Dermis microvascular lymphatic vessel endothelial cell (primary cell): Measurements from ENCODE around the gene TBCD. TPM values are rescaled to one million over a fixed set of nuclear protein-coding genes. Genes with fewer than 3 reads are reported as not detected.

Source experiments
- DNase-seq, 2 donors: peaks; one replicate each; pipeline versions ENCODE4 v3.0.0 to v3.0.0-alpha.2; 2010; ENCODE audit warnings: low read depth in 2 of 2
- total RNA-seq: library from RNA; depleted of rRNA; stranded (reverse); fragments of >200 nt; gene quantifications from 2 replicates; pipeline ENCODE4 v1.2.1, GENCODE V29; 2014

The TBCD gene
- total RNA-seq, 1 donor from 2014 or later, result 52.5 TPM

GRCh38 chr17:82869536-82869935 lies 117.7 kb downstream of the TBCD start:
- DNase-seq, result no peak

GRCh38 chr17:82870091-82870491 lies 118.2 kb downstream of the TBCD start:
- DNase-seq, result no peak

DNA sequence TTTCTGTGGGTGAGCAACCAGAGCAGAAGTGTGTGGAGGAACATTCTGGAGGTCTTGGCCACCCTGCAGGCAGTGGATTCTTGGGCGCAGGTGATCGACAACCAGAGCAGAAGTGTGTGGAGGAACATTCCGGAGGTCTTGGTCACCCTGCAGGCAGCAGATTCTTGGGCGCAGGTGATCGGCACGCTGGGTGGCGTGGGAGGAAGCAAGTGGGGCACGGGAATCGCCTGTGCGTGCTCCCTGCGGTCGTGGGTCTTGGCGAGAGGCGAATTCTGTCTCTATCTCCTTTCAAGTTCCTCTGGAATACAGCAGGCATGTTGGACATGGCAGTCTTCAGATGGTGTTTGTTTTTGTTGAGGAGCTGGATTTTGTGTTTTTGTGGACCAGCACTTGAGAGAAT lies 118.7 kb downstream of the TBCD start:
- DNase-seq, result no peak

- peak in 1 of 2 donors; percentile 77 for DNase-seq
Measured at GRCh38 chr17:82871056-82871775, 119.4 kb downstream of the TBCD start.

DNA sequence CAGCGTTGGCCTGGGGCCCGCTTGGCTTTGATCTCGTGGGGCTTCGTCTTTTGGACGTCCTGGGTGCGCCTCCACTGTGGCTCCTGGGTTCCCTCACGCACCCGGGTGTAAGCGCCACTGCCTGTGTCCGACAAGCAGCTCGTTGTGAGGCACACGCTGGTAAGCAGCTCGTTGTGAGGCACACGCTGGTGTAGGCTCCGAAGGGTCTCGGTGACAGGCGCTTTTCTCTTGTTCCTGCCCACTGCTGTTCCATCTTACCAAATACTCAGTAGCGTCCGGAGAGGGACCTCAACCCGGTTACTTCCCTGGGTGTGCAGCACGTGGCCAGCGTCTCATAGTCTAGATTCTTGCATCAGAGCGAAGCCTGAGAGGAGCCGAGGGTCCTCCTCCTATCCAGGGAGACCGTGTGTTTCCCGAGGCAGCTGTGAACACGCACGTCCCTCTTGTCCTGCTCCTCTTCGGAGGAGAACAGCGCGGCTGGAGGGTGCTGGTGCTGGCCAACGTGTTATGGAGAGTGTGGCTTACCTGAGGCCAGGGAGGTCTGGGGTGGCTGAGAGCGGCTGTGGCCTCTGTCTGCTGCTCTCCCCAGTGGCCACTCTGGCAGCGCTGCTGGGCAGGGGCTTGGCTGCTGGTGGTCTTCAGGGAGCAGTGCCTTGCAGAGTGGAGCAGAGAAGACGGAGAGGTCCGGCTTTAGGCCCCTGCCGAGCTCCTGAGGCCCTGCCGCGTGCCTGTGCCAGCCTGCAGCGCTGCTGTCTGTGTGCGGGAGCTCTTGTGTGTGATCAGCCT lies 120.1 kb downstream of the TBCD start:
- DNase-seq, result no peak

GRCh38 chr17:82872591-82873520 lies 121.0 kb downstream of the TBCD start:
- no peak for DNase-seq

DNA sequence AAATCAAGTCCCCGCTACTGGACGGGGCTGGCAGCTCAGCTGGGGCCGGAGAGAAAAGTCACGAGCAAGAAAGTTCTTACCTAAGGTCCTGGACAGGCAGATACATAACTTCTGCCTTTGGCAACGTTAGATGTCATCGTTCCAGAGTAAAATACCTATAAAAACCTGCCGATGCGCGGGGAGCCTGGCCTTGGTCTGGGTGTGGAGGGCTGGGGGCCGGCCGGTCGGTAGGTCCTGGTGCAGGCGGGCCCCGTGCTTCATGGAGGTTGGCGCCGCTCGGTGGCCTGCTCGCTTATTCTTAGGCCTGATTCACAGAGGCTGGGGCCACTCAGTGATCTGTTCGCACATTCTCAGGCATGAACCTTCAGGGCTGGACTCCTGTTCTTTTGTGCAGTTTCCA lies 121.7 kb downstream of the TBCD start:
- DNase-seq, result no peak

DNA sequence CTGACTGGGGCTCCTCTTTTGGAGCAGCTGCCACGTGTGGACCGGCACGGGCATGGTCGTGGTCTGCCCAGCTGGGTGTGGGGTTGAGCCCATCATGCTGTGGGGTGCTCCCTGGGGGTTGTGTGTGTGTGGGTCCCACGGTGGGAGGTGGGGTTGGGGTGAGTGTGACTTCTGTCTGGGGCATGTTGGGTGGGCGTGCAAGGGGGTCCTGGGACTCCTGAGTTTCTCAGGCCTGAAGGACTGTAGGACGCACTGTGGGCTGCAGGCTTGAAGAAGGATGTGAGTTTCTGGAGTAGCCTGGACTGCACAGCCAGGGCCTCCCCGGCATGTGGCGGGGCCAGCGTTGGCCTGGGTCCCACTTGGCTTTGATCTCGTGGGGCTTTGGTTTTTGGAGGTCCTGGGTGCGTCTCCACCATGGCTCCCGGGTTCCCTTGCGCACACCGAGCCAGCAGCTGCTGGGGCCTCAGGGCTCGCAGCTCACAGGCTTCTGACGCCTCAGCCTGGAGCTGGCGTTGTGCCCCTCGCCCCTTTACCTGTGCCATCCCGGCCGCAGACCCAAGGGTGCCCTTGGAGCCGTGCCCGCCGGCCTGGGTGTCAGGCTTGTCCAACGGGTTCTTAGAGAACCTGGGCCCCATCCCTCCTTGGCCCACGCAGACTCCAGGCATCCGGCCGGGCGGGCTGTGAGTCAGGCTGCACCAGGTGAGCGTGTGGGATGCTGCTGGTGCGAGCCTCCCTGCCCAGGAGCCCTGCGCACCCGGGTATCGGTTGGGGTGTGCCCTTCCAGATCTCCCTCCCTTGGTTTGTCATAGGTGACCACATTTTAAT lies 122.4 kb downstream of the TBCD start:
- DNase-seq, result no peak

- no peak for DNase-seq
Measured at GRCh38 chr17:82875407-82875856, 123.6 kb downstream of the TBCD start.

DNA sequence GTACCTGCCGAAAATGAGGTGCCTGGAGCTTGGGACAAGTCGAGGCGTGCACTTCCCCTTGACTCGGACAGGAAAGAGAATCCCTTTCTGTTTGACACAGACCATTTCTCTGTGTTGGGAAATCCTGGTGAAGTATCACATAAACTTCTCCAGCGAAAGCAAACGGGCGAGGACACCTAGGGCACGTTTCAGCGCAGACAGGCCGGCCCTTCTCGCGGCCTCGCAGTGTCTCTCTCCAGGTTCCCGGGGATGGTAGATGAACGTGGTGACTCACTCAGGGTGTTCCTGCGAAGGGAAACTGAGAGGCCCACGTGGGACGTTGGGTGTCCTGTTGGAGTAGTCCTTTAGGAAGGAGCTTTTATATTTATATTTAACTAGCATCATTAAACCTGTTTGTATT lies 124.3 kb downstream of the TBCD start:
- DNase-seq, result peak; percentile 43 to 89

DNA sequence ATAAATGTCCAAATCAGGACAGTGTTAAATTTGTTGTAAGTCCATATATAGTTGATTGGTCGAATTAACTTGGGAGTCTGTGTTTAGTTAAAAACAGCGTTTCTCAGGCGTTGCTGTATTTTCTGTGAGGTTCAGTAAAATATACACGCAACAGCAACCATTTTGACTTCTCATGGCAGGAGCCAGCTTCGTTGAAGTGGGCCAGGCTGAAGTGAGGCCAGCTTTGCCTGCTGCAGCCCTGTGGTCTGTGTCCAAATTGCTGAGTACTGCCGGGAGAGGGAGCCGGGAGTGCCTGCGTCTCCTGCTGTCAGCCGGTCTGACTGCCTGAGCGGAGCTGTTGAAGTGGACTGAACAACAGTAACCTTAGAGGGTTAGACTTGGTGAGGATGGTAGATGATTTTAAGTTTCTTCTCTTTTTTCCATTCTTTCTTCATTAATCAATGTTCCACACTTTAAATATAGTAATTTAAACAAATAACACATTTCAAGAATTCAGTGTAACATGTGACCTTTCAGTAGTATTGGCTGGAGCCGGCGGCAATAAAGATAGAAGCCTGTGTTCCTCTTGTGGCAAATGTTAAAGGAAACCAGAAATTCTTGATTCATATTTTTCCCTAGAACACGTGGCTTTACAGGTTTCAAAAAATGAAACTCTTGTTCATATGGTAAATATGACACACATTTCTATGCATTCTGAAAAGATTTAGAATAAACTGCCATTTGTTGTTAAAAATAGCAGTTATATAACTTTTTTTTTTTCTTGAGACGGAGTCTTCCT lies 124.9 kb downstream of the TBCD start:
- DNase-seq, result peak; percentile 54 to 78

DNA sequence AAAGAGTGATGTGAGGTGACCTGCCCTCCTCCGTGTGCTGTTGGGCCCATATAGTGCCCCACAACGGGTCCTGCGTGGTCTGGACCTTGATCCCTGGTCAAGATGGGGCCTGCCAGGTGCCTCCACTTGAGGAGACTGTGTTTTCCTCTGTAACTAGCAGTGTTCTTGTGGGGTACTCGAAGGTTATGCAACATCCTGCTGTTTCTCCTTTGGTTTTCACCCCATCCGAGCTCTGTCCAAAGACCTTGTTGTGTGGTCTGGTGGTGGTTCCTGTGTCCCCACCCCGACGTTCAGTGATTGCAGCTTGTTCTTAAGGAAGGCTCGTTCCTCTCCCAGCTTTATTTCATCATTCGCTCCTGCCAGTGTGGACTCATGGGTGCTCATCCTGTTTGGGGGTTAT lies 126.7 kb downstream of the TBCD start:
- DNase-seq, result no peak

DNA sequence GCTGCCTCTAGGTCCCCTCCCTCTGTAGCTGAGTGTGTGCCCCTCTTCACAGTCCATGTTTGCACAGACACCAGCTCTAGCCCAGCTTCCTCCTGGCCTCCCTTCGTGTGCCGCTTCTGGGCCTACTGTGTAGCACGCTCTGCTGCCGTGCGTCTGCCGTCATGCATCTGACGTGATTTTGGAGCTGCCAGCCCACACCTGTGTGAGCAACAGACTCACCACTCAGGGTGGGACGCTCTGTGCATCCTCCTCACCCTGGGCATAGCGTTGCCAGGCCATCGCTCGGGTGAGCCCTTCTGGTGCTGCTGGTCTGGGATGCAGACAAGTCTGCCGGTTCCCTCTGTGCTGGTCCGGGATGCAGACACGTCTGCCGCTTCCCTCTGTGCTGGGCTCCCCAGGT lies 127.4 kb downstream of the TBCD start:
- DNase-seq, result no peak

GRCh38 chr17:82880620-82881323 lies 128.9 kb downstream of the TBCD start:
- no peak for DNase-seq

GRCh38 chr17:82881324-82881823 lies 129.5 kb downstream of the TBCD start:
- no peak for DNase-seq

GRCh38 chr17:82881900-82882714 lies 130.2 kb downstream of the TBCD start:
- no peak for DNase-seq

- no peak for DNase-seq
Measured at GRCh38 chr17:82882715-82883418, 131.0 kb downstream of the TBCD start.
